Pancreas (tissue), 10 donors: Measurements from ENCODE around the gene STX2. TPM values are rescaled to one million over a fixed set of nuclear protein-coding genes. Genes with fewer than 3 reads are reported as not detected.
A peak's percentile ranks its signal among the peaks of the same experiment; 100 is the strongest.

Experiments used
- ATAC-seq, 4 donors: fragments of 200-7000 bp; cut with Tn5 transposase; one replicate each; pipeline versions ENCODE4 v1.8.0 to v1.9.1; 2020; ENCODE audit warnings: mild to moderate bottlenecking in 4 of 4, moderate library complexity in 4 of 4
- DNase-seq, 6 donors: peaks; one replicate each; pipeline ENCODE4 v3.0.0-alpha.2; 2020
- FAIRE-seq: peaks from 2 replicates; lab custom pipeline; 2012; peaks lifted over from hg19 to GRCh38; lab: Jason Lieb, UNC
- H3K27ac ChIP-seq, 4 donors: fragments of 200-600 bp; sonication (generic); 1 replicate in 3 of 4; 2 replicates in 1 of 4; pipeline versions ENCODE4 v1.5.0 to v1.8.0; 2020
- H3K27me3 ChIP-seq, 4 donors: fragments of 200-600 bp; one replicate each; pipeline ENCODE4 v1.8.0; 2021
- H3K36me3 ChIP-seq, 3 donors: fragments of 200-600 bp; sonication (generic) in 1 of 3; one replicate each; pipeline versions ENCODE4 v1.5.0 to v1.8.0; 2020 to 2021
- H3K4me1 ChIP-seq, 3 donors: fragments of 200-600 bp; one replicate each; pipeline ENCODE4 v1.8.0; 2021
- H3K4me3 ChIP-seq, 4 donors: fragments of 200-600 bp; sonication (generic) in 2 of 4; one replicate each; pipeline versions ENCODE4 v1.5.0 to v1.8.0; 2020 to 2021
- H3K9me3 ChIP-seq, 4 donors: fragments of 200-600 bp; one replicate each; pipeline ENCODE4 v1.8.0; 2021
- CTCF ChIP-seq, 4 donors: fragments of 200-600 bp; sonication (generic) in 3 of 4; IDR thresholded peaks; one replicate each; pipeline versions ENCODE4 v1.5.0 to v1.8.0; 2021; ENCODE audit warnings: antibody characterized with exemption in 4 of 4
- WGBS, 2 donors: extraction: QIAGEN DNeasy Blood & Tissue Kit; methylation state at CpG; one replicate each; pipeline ENCODE4 v1.1.7; 2013; 5-methylcytosine and 5-hydroxymethylcytosine counted together
- intact Hi-C, 3 donors: fragments of 100-400 bp; cut with DNase I; formaldehyde crosslinking; loops; one replicate each; pipeline versions ENCODE4 v1.11.1 to v1.14.2; 2022
- polyA plus RNA-seq, 2 donors: library from polyadenylated mRNA; stranded (reverse); fragments of 200-250 nt; gene quantifications; one replicate each; pipeline ENCODE4 v1.2.3, GENCODE V29; 2013
- total RNA-seq, 6 donors: library from RNA; stranded (reverse); fragmentation: NEBNext Ultra II Directional in 4 of 6; extraction: Animal tissue kit (Norgen Biotek cat#: 25700) in 4 of 6; gene quantifications; one replicate each; pipeline versions ENCODE4 v1.2.1 to v1.2.4, GENCODE V29; 2021 to 2023
- donor health status: healthy with polysubstance abuse.
- donor health status: DM: no; HTN: no; CAD: no; lungs with moderate emphysema.
- donor health status: DM: no; HTN: no; CAD: no.
- donor health status: control.
- donor health status: control.
- donor health status: Bipolar disorder and iron deficiency.
- donor health status: DM: yes; HTN: yes; CAD: no.
- donor health status: DM: no; HTN: no; CAD: no.
- donor health status: DM: no; HTN: no; CAD: no.
- donor health status: DM: yes; HTN: yes; CAD: no.

The STX2 gene
- total and polyA plus RNA-seq, 8 donors, result 4.8 to 16.8 (median 6.9) TPM

GRCh38 chr12:130792821-130793553, 46.1 kb downstream of the STX2 start:
- WGBS, 2 donors, result 88 to 89% methylated on average over 20 of the region's 20 CpGs
- FAIRE-seq (no peak), ATAC-seq (peak in 2 of 4 donors; percentile 23 to 29), DNase-seq (no peak)
- no peaks in the 10 kb centered on the region for H3K4me1 ChIP-seq
- no peaks in the 10 kb centered on the region for H3K27me3 ChIP-seq
- H3K9me3 ChIP-seq, result no peaks in the 10 kb centered on the region
- intact Hi-C loops, result no loop called here
- peaks cover 0 to 18% (median 4%) of the 10 kb centered on the region in 3 donors for H3K36me3 ChIP-seq
- no peak for TF ChIP-seq CTCF (IDR thresholded peaks at IDR 0.05)
- H3K27ac ChIP-seq, result no peak overlapping the region
- H3K4me3 ChIP-seq, result no peak overlapping the region

- no peak for TF ChIP-seq CTCF (IDR thresholded peaks at IDR 0.05)
- no peak for FAIRE-seq
- 87% methylated on average over 10 of the region's 10 CpGs for WGBS, 2 donors
- intact Hi-C loops, result no loop called here
- Histone ChIP-seq H3K27ac (no peak overlapping the region), H3K27me3 (no peaks in the 10 kb centered on the region), H3K4me1 (no peaks in the 10 kb centered on the region), H3K4me3 (no peak overlapping the region), H3K36me3 (peaks cover 0 to 6% (median 4%) of the 10 kb centered on the region in 3 donors), H3K9me3 (no peaks in the 10 kb centered on the region)
- no peak for ATAC-seq
- no peak for DNase-seq
These were observed 47.4 kb downstream of the STX2 start for GRCh38 chr12:130791629-130792028.

- TF ChIP-seq CTCF (IDR thresholded peaks at IDR 0.05), result no peak
- Histone ChIP-seq H3K27me3 (no peaks in the 10 kb centered on the region), H3K27ac (no peak overlapping the region), H3K4me1 (no peaks in the 10 kb centered on the region), H3K36me3 (peaks cover 0 to 4% (median 0%) of the 10 kb centered on the region in 3 donors), H3K4me3 (no peak overlapping the region), H3K9me3 (no peaks in the 10 kb centered on the region)
- no peak for ATAC-seq
- no peak for FAIRE-seq
- no peak for DNase-seq
- intact Hi-C loops, result no loop called here
- 79 to 85% methylated on average over 21 of the region's 21 CpGs for WGBS, 2 donors
These were observed 50.5 kb downstream of the STX2 start for GRCh38 chr12:130788515-130788914.

- ATAC-seq (no peak), FAIRE-seq (no peak), DNase-seq (no peak)
- 93% methylated on average over 32 to 35 of the region's 35 CpGs for WGBS, 2 donors
- Histone ChIP-seq H3K4me1 (no peaks in the 10 kb centered on the region), H3K27me3 (no peaks in the 10 kb centered on the region), H3K4me3 (no peak overlapping the region), H3K9me3 (no peaks in the 10 kb centered on the region), H3K27ac (no peak overlapping the region), H3K36me3 (peaks cover 0 to 4% (median 0%) of the 10 kb centered on the region in 3 donors)
- intact Hi-C loops, result no loop called here
- no peak for TF ChIP-seq CTCF (IDR thresholded peaks at IDR 0.05)
These were observed 51.3 kb downstream of the STX2 start for GRCh38 chr12:130787445-130788410.
